ENCODE measurements around the gene FERMT2.

Gene FERMT2

DNA sequence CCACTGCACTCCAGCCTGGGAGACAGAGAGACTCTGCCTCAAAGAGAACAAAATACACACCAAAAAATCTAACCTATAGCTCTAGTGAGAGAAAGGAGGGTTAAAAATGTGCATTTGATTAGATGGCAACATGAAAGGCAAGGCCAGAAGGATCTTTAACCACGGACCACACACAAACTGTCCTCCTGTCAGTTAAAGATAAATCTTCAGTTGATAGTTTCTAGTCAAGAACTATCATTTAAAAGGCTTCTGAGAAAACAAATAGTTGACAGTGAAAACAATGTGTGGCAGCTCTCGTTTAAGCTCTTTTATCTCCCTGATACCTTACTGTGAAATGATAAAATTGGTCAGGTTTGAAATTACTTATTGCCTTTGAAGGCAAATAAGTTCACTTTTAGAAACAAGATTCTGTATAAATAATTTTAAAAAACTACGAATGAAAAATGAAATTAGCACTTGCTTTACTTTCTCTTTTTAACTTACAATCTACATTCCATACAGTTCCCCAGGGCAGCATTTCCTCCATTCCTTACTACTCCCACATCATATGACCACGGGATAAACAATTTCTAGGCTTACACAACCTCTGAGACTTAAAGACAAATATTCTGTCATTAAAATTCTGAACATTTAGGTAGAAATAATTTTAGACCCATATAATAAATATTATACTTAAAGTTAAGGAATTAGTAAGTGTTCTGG lies 88.1 kb downstream of the FERMT2 start:
- no peak for DNase-seq (ENCODE audit: low read depth)

- no peak for DNase-seq (ENCODE audit: low read depth)
Observed at GRCh38 chr14:52861403-52861802, 89.4 kb downstream of the FERMT2 start.

DNA sequence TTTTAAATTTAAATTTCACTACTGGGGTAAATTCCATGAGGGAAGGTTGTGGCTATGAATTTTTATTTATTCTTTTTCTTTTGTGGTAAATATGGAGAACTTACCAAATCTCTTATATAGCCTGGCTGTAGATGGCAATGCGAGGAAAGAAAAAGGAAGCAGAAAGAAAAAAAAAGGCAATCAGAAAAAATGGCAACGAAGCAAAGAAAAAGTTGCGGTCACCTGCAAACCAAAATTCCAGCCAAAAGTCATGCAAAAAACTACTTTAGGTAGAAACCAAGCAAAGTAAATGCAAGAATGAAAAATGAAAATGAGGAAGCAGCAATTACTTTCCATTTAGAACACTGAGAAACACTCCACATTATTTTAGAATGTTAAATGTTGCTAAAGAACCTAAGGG lies 89.9 kb downstream of the FERMT2 start:
- DNase-seq (ENCODE audit: low read depth), result no peak

DNA sequence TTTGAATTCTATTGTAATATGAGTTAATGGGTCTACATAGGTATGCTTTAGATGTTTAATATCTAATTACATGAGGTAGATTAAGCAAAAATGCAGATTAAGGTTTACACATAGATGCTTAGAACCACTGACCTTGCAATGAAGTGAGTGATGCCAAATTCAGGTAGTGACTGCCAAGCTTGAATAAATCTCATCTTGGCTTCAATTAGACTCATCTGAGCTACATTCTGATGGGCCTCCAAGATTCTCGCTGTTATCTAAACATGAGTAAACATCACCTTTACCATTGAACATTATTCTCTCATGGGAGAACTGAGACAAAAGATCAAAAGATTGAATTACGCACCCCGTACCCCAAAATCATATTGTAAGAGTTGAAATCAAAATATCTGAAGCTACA lies 90.6 kb downstream of the FERMT2 start:
- no peak for DNase-seq (ENCODE audit: low read depth)

DNA sequence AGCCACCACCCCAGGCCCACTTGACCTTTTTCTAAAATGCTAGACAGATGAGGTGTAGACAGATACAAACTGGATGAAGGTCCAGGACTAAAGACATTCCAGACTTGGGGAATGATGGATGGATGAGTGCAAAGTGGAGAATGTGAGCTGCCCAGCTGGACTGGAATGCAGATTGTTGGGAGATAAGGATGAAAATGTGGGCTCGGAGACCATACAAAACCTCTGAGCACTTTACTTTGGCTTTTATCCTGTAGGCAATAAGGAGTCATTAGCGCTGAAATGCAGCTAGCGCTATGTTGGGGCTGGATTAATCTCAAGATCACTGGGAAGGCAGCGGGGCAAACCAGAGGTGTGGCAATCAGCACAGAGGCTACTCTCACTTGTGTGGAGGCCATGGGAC lies 94.7 kb downstream of the FERMT2 start:
- DNase-seq (ENCODE audit: low read depth), result no peak

DNA sequence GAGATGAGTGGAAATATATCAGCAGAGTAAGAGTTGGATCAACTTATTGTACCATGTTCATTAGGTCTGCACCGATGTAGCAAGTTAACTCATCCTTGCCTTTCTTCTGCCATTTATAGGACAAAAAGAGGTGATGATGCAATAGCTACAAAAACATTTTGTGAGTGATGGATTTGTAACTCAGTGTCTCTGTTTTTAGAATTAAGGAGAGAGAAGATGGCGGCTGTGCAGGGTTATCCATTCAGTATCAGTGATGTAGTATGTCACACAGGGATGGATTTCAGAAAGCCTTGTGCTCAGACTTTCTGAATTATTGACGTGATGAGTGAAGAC lies 97.4 kb downstream of the FERMT2 start:
- DNase-seq (ENCODE audit: low read depth), result no peak

DNA sequence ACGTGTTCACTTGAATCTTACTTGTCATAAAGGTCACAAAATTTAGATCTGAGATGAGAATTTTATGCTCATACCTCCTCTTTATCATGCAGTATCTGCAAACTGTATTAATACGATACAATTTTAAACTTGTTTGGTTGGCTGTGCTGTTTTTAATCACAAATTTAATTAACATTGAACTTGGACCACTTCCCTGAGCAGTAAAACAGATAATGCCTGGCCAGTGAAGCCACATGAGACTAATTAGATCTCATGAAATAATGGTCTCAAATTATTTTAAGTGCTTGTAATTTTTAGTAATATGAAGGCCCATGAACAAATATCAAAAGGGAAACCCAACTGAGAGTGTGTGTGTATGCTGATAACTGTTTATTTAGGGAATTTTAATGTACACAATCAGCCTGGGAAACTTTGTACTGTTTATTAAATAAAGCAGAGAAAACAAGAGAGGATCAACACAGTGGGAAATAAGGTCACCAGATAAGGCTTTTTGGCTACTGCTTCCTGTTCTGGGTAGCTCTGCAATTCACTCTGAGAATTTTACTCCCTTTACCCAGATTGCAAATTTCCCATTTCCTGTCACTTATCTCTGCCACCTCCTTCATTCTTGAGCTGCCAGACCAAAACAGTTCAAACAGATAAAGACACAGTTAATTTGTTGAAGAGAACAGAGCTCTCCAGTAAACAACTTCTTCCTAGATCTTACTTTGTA lies 97.9 kb downstream of the FERMT2 start:
- no peak for DNase-seq (ENCODE audit: low read depth)

- DNase-seq (ENCODE audit: low read depth), result no peak
Observed at GRCh38 chr14:52850451-52850909, 100.4 kb downstream of the FERMT2 start.

DNA sequence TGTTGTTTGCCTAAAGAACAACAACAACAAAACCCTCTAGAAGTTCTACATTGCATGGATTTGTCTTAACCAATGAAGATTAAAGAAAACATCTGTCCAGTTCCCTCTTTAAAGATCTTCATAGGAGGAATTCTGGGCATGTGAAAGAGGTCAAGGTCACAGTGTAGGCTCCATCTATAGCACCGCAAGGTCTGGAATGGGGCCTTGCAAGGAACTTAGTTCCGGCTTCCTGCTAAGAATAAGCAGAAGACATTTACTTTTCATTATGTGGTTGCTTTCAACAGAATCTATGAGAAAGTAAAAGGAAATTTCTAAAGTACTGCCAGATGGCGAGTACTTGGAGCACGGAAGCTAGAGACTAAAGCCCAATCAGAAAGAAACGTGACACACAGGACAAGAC lies 102.2 kb downstream of the FERMT2 start:
- no peak for DNase-seq (ENCODE audit: low read depth)

DNA sequence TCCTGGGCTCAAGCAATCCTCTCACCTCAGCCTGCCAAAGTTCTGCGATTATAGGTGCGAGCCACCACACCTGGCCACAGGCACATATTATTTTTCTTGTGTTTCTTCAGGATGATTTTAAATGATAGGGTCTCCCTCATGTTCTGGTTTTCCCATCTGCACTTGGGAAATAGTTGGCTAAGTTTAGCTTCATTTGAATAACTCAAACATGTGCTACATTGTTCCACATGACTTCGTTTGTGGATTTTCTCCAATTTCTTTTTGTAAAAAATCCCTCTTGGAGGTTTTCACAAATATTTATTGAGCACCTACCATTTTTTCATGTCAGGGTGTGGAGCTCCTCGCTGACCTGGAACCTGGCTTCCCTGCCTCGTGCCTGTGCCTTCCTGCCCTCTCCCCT lies 104.3 kb downstream of the FERMT2 start:
- DNase-seq (ENCODE audit: low read depth), result no peak

DNA sequence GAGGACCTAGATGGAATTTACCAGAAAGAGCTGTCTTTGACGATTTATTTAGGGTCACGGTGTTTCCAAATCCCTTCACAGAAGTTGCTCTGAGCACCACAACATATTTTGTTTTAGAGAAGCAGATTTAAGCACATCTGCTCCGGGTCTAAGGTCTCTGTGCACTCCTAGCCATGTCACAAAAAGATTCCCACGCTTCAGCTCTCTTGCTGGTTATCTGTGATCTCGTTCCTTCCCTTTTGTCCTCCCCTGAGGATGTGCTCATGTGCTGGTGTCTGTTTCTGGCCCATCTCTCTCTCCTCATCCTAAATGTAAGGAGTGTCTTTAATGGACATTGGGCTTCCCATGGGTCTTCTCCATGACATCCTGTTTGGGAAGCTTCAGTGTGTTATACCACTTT lies 105.8 kb downstream of the FERMT2 start:
- DNase-seq (ENCODE audit: low read depth), result no peak

GRCh38 chr14:52844262-52845060 lies 106.4 kb downstream of the FERMT2 start:
- no peak for DNase-seq (ENCODE audit: low read depth)

- no peak for DNase-seq (ENCODE audit: low read depth)
Observed at GRCh38 chr14:52840877-52841276, 110.0 kb downstream of the FERMT2 start.

DNA sequence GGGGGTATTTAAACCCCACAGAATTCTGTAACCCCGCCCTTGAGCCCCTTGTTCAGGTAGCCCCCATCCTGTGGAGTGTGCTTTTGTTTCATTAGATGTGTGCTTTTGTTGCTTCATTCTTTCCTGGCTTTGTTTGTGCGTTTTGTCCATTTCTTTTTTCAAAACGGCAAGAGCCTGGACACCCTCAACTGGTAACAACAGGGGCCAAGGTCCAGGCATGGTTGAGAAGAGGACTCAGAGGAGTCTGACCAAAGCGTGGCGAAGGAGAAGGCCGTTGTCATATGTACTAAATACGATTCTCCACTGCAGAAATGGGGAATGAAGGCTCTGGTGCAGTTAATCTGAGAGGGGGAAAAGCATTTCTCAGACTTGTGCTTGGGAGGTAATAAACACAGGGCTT lies 113.4 kb downstream of the FERMT2 start:
- DNase-seq (ENCODE audit: low read depth), result no peak

- DNase-seq (ENCODE audit: low read depth), result no peak
Observed at GRCh38 chr14:52836063-52836462, 114.8 kb downstream of the FERMT2 start.

DNA sequence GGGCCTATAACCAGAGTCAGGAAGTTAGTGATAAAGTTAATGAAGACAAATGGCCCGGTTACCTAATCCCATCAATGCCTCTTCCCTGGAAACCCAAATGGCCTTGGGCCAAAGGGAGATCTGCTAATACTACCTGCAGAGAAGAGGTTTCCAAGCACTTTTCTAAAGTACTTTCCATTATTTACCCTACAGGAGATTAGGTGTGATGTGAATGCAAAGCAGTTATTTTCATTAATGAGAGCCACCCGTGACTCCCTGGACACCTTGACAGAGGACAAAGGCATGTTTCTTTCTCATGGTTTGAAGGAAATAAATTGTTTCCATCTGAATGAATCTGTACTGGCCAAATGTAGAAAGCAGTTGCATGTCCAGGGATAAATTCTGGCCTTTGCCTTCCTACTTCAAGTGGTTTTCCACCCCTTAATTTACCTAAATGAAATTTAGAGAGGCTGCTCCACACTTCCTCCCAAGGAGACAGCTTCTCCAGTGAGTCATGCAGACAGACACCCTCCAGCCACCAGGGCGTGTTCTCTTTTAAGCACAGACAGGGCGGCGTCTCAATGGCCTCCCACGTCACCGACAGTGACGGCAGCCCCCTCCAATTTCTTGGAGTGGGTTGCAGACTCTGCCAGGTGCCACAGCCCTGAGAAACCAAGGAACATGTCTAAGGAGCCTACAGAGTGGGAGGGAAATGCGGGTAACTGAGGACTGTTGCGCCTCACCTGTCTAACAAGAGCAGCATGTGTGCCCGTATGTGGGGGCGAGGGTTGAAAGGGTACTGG lies 115.5 kb downstream of the FERMT2 start:
- no peak for DNase-seq (ENCODE audit: low read depth)

DNA sequence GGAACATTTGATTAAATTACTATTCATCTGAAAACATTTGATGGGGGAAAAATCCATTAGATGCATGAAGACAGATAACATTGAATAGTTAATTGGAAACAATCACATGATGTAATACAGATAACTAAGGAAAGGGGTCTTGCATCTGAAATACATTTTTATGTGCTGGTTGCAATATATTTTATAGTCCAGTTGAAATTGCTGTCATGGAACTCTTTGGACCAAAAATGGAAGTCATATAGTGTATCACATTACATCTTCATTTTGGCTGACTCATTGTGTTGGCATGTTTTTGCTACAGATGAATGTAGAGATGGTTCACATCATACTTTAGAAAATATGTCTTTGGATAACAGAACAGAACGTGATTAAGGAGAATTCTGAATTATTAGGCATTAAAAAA lies 116.4 kb downstream of the FERMT2 start:
- DNase-seq (ENCODE audit: low read depth), result no peak

GRCh38 chr14:52833891-52834290 lies 117.0 kb downstream of the FERMT2 start:
- DNase-seq (ENCODE audit: low read depth), result no peak

DNA sequence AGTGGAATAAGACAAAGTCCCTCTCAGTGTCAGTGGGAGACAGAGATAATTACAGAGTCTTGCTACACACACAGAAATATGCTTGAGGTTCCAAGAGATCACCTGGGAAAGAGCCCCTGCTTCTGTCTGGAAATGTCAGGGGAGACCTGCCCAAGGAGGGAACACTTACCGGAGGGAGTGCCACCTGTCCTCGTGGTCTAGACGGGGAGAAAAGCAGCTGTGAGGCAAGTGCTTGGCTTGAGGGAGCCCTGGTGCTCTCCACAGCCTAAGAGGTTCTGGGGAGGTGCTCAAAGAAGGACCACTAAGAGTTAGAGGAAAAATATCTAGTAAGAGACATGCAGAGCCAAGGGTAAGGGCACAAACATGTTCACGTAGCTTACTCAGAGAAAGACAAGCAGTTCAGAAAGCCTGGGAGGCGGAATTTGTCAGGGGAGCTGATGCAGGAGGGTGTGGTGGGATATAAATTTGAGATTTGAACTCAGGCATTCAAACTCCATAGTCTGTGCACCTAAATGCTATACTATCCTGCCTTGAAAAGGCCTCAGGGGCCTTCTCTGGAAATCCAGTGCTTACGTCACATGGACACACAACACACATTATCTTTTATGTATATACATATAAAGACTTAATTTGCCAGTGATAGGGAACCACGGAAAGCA lies 121.2 kb downstream of the FERMT2 start:
- DNase-seq (ENCODE audit: low read depth), result no peak

GRCh38 chr14:52827426-52827825 lies 123.4 kb downstream of the FERMT2 start:
- DNase-seq (ENCODE audit: low read depth), result no peak

GRCh38 chr14:52825085-52825484 lies 125.8 kb downstream of the FERMT2 start:
- no peak for DNase-seq (ENCODE audit: low read depth)

DNA sequence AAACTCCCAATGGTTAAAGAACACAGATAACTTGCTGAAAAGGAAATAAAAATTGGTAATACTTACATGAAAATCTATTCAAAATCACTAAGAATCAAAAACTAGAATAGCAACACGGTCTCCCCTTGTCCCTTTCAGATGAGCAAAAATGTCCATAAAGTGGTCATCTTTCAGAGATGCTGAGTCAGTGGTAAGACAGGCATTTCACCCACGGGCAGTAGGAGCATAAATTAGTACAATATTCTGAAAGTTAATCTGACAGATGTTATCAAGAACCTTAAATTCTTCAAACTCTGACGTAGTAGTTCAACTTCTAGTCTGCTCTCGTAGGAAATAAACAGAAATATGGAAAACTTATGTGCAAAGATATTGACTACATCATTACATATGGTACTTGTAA lies 126.4 kb downstream of the FERMT2 start:
- no peak for DNase-seq (ENCODE audit: low read depth)
